IMR-90 (cell line): Measurements from ENCODE around the gene FAF2. TPM values are rescaled to one million over a fixed set of nuclear protein-coding genes. Genes with fewer than 3 reads are reported as not detected.

ENCODE experiments used
- ATAC-seq: fragments of 200-7000 bp; cut with Tn5 transposase; 2 replicates; pipeline ENCODE4 v1.9.1; 2020; ENCODE audit warnings: low read depth, mild to moderate bottlenecking, moderate library complexity
- BruUV-seq: library from RNA; stranded (reverse); fragments of 400-500 nt; replicated peaks from 2 replicates; lab custom pipeline; 2021; lab: Mats Ljungman, UMichigan
- CTCF ChIA-PET: fragments of 300-600 bp; formaldehyde crosslinking; extraction: SDS; loops from one replicate; lab custom pipeline; 2021; ENCODE audit warnings: antibody characterized with exemption; lab: Yijun Ruan, JAX
- POLR2A ChIA-PET: fragments of 300-600 bp; sonication (Branson Sonifier 250); formaldehyde crosslinking; loops from one replicate; lab custom pipeline; 2022; ENCODE audit warnings: antibody characterized with exemption; ENCODE audit not compliant: unreplicated experiment; lab: Charles Lee
- DNase-seq: peaks from one replicate; pipeline ENCODE4 v3.0.0; 2013
- H2AFZ ChIP-seq: replicated peaks from 2 replicates; pipeline ENCODE3; 2013; ENCODE audit warnings: low read length, mild to moderate bottlenecking; ENCODE audit not compliant: poor library complexity
- H2AK5ac ChIP-seq: 2 replicates; pipeline ENCODE4 v1.6.1; 2013; ENCODE audit warnings: low read depth, low read length, inconsistent platforms
- H2AK9ac ChIP-seq: replicated peaks from 2 replicates; pipeline ENCODE3; 2013; ENCODE audit warnings: mild to moderate bottlenecking, low read depth, low read length, moderate library complexity; ENCODE audit not compliant: poor library complexity
- H2BK120ac ChIP-seq: 2 replicates; pipeline ENCODE4 v1.6.1; 2013; ENCODE audit warnings: low read depth, low read length, inconsistent platforms
- H2BK15ac ChIP-seq: 3 replicates; pipeline ENCODE4 v1.6.1; 2013; ENCODE audit warnings: low read depth, low read length, inconsistent platforms
- H2BK20ac ChIP-seq: 2 replicates; pipeline ENCODE4 v1.6.1; 2013; ENCODE audit warnings: low read depth, mild to moderate bottlenecking, inconsistent platforms, low read length, moderate library complexity
- H2BK5ac ChIP-seq: 2 replicates; pipeline ENCODE4 v1.6.1; 2013; ENCODE audit warnings: mild to moderate bottlenecking, low read depth, low read length, inconsistent platforms; ENCODE audit not compliant: poor library complexity, severe bottlenecking
- H3K14ac ChIP-seq: replicated peaks from 2 replicates; pipeline ENCODE4 v1.6.1; 2013; ENCODE audit warnings: low read depth, low read length, inconsistent platforms
- H3K18ac ChIP-seq: 2 replicates; pipeline ENCODE4 v1.6.1; 2013; ENCODE audit warnings: low read depth, low read length, control low read depth
- H3K23ac ChIP-seq: 2 replicates; pipeline ENCODE4 v1.6.1; 2013; ENCODE audit warnings: low read depth, low read length, inconsistent platforms
- H3K27ac ChIP-seq: 2 replicates; pipeline ENCODE4 v1.5.1; 2013; ENCODE audit warnings: mild to moderate bottlenecking, control low read depth, low read length; ENCODE audit not compliant: insufficient read depth
- H3K27me3 ChIP-seq: 2 replicates; pipeline ENCODE4 v1.6.1; 2013; ENCODE audit warnings: low read length; ENCODE audit not compliant: control insufficient read depth, insufficient read depth
- H3K36me3 ChIP-seq: 2 replicates; pipeline ENCODE4 v1.6.1; 2013; ENCODE audit warnings: low read length, mixed read lengths; ENCODE audit not compliant: control insufficient read depth, insufficient read depth
- H3K4ac ChIP-seq: 2 replicates; pipeline ENCODE4 v1.6.1; 2013; ENCODE audit warnings: low read depth, low read length, inconsistent platforms
- H3K4me1 ChIP-seq: 2 replicates; pipeline ENCODE4 v1.6.1; 2013; ENCODE audit warnings: low read length, mixed read lengths; ENCODE audit not compliant: control insufficient read depth, insufficient read depth
- H3K4me2 ChIP-seq: 2 replicates; pipeline ENCODE4 v1.6.1; 2013; ENCODE audit warnings: low read depth, mild to moderate bottlenecking, control low read depth, low read length, moderate library complexity
- H3K4me3 ChIP-seq: 2 replicates; pipeline ENCODE4 v1.5.1; 2013; ENCODE audit warnings: low read depth, mild to moderate bottlenecking, control low read depth, low read length, moderate library complexity; ENCODE audit not compliant: insufficient read depth
- H3K56ac ChIP-seq: 2 replicates; pipeline ENCODE4 v1.6.1; 2013; ENCODE audit warnings: low read length, inconsistent platforms; ENCODE audit not compliant: insufficient read depth; ENCODE audit errors: extremely low read depth
- H3K79me1 ChIP-seq, 2 experiments: 2 replicates each; pipeline ENCODE4 v1.6.1; 2013; ENCODE audit warnings: low read length in 2 of 2, inconsistent platforms in 1 of 2, low read depth in 1 of 2
- H3K9ac ChIP-seq: 2 replicates; pipeline ENCODE4 v1.6.1; 2013; ENCODE audit warnings: low read depth, low read length, control low read depth
- H3K9me1 ChIP-seq: 2 replicates; pipeline ENCODE4 v1.6.1; 2013; ENCODE audit warnings: low read length, inconsistent platforms; ENCODE audit not compliant: insufficient read depth
- H3K9me3 ChIP-seq: 2 replicates; pipeline ENCODE4 v1.6.1; 2013; ENCODE audit warnings: low read length; ENCODE audit not compliant: control insufficient read depth, insufficient read depth
- H4K20me1 ChIP-seq: 2 replicates; pipeline ENCODE4 v1.6.1; 2013; ENCODE audit warnings: low read length, inconsistent platforms; ENCODE audit not compliant: insufficient read depth
- H4K5ac ChIP-seq: 2 replicates; pipeline ENCODE4 v1.6.1; 2013; ENCODE audit warnings: mild to moderate bottlenecking, low read depth, low read length, control low read depth
- H4K8ac ChIP-seq, 2 experiments: 2 replicates each; pipeline ENCODE4 v1.6.1; 2013; ENCODE audit warnings: low read depth in 2 of 2, low read length in 2 of 2, control low read depth in 1 of 2, inconsistent platforms in 1 of 2
- H4K91ac ChIP-seq: 2 replicates; pipeline ENCODE4 v1.6.1; 2013; ENCODE audit warnings: low read depth, low read length, inconsistent platforms; ENCODE audit not compliant: insufficient read depth
- CEBPB ChIP-seq: IDR thresholded peaks from 2 replicates; pipeline ENCODE4 v1.6.1; 2012; ENCODE audit warnings: low read depth, low read length, improper control_type of control experiment
- CHD1 ChIP-seq: IDR thresholded peaks from 2 replicates; pipeline ENCODE4 v1.6.1; 2012; ENCODE audit warnings: low read depth, low read length, improper control_type of control experiment
- CTCF ChIP-seq: conservative IDR thresholded peaks from 2 replicates; pipeline ENCODE4 v1.5.1; 2012; ENCODE audit warnings: mild to moderate bottlenecking, low read depth, low read length, improper control_type of control experiment
- ELK1 ChIP-seq: fragments of 150-350 bp; IDR thresholded peaks from 2 replicates; pipeline ENCODE4 v1.6.1; 2016; ENCODE audit warnings: low read depth, mild to moderate bottlenecking, low read length, moderate library complexity, borderline replicate concordance
- FOS ChIP-seq: fragments of 150-350 bp; IDR thresholded peaks from 2 replicates; pipeline ENCODE4 v1.6.1; 2016; ENCODE audit warnings: low read depth, low read length
- MAFK ChIP-seq: IDR thresholded peaks from 2 replicates; pipeline ENCODE4 v1.6.1; 2012; ENCODE audit warnings: low read depth, low read length, improper control_type of control experiment
- MXI1 ChIP-seq: IDR thresholded peaks from 2 replicates; pipeline ENCODE4 v1.6.1; 2012; ENCODE audit warnings: low read depth, mild to moderate bottlenecking, low read length, moderate library complexity, borderline replicate concordance
- RCOR1 ChIP-seq: IDR thresholded peaks from 2 replicates; pipeline ENCODE4 v1.6.1; 2012; ENCODE audit warnings: mild to moderate bottlenecking, low read length, improper control_type of control experiment; ENCODE audit not compliant: insufficient replicate concordance
- SMC3 ChIP-seq: fragments of 150-350 bp; IDR thresholded peaks from 2 replicates; pipeline ENCODE4 v1.6.1; 2016; ENCODE audit warnings: low read depth, mild to moderate bottlenecking, antibody characterized with exemption, low read length, moderate library complexity
- WGBS, 2 experiments: methylation state at CpG; one replicate each; pipeline versions ENCODE4 v1.1.5 to v1.1.7; 2013; ENCODE audit warnings: missing lambda C conversion rate in 2 of 2; ENCODE audit not compliant: insufficient read length in 1 of 2; ENCODE audit errors: extremely low coverage in 2 of 2; 5-methylcytosine and 5-hydroxymethylcytosine counted together
- dilution Hi-C: fragments of 300-500 bp; cut with HindIII; formaldehyde crosslinking; loops from one replicate; pipeline ENCODE4 v1.14.3; 2018; ENCODE audit warnings: low sequenced_read_pairs; ENCODE audit not compliant: unreplicated experiment
- in situ Hi-C: fragments of 300-500 bp; cut with MboI; formaldehyde crosslinking; loops from 3 replicates; pipeline ENCODE4 v1.14.3; 2019; ENCODE audit warnings: low sequenced_read_pairs, inconsistent platforms, mixed read lengths
- intact Hi-C: fragments of 100-400 bp; cut with micrococcal nuclease; formaldehyde crosslinking; loops from 2 replicates; pipeline ENCODE4 v1.10.0; 2022
- polyA plus RNA-seq, 3 experiments: library from polyadenylated mRNA; depleted of rRNA; stranded (reverse); fragments of >200 nt; gene quantifications; 2 replicates each; pipeline ENCODE4 v1.2.3, GENCODE V29; 2012; ENCODE audit warnings: low replicate concordance in 1 of 3
- total RNA-seq: library from RNA; depleted of rRNA; stranded (reverse); fragments of >200 nt; gene quantifications from 2 replicates; pipeline ENCODE4 v1.2.3, GENCODE V29; 2012

The FAF2 gene
- total and polyA plus RNA-seq, 2 of the 4 experiments (the other 2 are of a cell fraction) = 32.9 to 47.0 TPM

GRCh38 chr5:176473335-176474006 is 25.3 kb downstream of the FAF2 start:
- Histone ChIP-seq H2BK15ac (no peak overlapping the region), H3K4me1 (peaks cover 8% of the 10 kb centered on the region), H2AK9ac (no peak overlapping the region), H4K8ac (peak overlapping the region in 1 of 2 experiments; percentile 75; a peak in 2 of 4 replicates), H2BK20ac (peak overlapping the region; percentile 14; the same call in 1 of the 2 replicates), H3K27ac (no peak overlapping the region), H3K56ac (no peak overlapping the region; the same call in 1 of the 2 replicates), H3K9me3 (no peaks in the 10 kb centered on the region), H4K20me1 (peaks cover 16% of the 10 kb centered on the region; the same call in 1 of the 2 replicates), H3K36me3 (peaks cover 4% of the 10 kb centered on the region), H3K4me3 (no peak overlapping the region), H2AFZ (no peak overlapping the region), H3K27me3 (no peaks in the 10 kb centered on the region), H3K23ac (0 out of 2 replicates have a peak overlapping the region, but pooled peaks have one; percentile 10), H3K79me1 (peaks cover 24 to 71% of the 10 kb centered on the region in 2 experiments), H3K4me2 (peak overlapping the region; percentile 29; the same call in 1 of the 2 replicates), H3K4ac (peak overlapping the region; percentile 33), H4K5ac (no peak overlapping the region), H3K9ac (no peak overlapping the region), H2BK5ac (peak overlapping the region; percentile 12), H3K14ac (peak overlapping the region; percentile 48), H2AK5ac (peak overlapping the region; percentile 46; the same call in 1 of the 2 replicates), H3K9me1 (peaks cover 5% of the 10 kb centered on the region), H3K18ac (peak overlapping the region; percentile 2; the same call in 1 of the 2 replicates), H2BK120ac (peak overlapping the region; percentile 32), H4K91ac (no peak overlapping the region)
- dilution Hi-C loops = no loop called here
- WGBS, 2 experiments = no CpG with 5 or more reads among the region's 7 CpGs
- TF ChIP-seq CTCF (no peak), MAFK (no peak), RCOR1 (no peak), FOS (peak; percentile 41; the same call in 1 of the 2 replicates), CHD1 (no peak), MXI1 (no peak), CEBPB (no peak), SMC3 (no peak), ELK1 (no peak)
- ATAC-seq (peak; percentile 74), DNase-seq (peak; percentile 64)
- intact Hi-C loops = no loop called here
- ChIA-PET POLR2A (interaction anchor here (0.6 kb wide), 1 partner anchor 538 kb away, joined by 9 read pairs; no protein-coding TSS in a partner anchor), CTCF (no interaction called here)
- in situ Hi-C loops = no loop called here
- BruUV-seq = no TSS peak
